Activated naive CD8-positive, alpha-beta T cell (primary cell): ENCODE data around the gene NUTM2F.
"Not testable (repeated sequence)": the region's sequence is repeated elsewhere in the genome, so short reads cannot be mapped to it uniquely, and the experiment has no call there.

Experiments
- H3K27ac Mint-ChIP-seq: one replicate; pipeline ENCODE4 v1.8.0; 2021; ENCODE audit warnings: mixed read lengths
- H3K27me3 Mint-ChIP-seq: one replicate; pipeline ENCODE4 v1.8.0; 2021; ENCODE audit warnings: mixed read lengths
- H3K36me3 Mint-ChIP-seq: one replicate; pipeline ENCODE4 v1.8.0; 2021; ENCODE audit warnings: mixed read lengths
- H3K4me1 Mint-ChIP-seq: one replicate; pipeline ENCODE4 v1.8.0; 2021; ENCODE audit warnings: low read depth, mixed read lengths
- H3K4me3 Mint-ChIP-seq: one replicate; pipeline ENCODE4 v1.8.0; 2021; ENCODE audit warnings: mild to moderate bottlenecking, mixed read lengths
- H3K9me3 Mint-ChIP-seq: one replicate; pipeline ENCODE4 v1.8.0; 2021; ENCODE audit warnings: low read depth, mixed read lengths

The NUTM2F gene, protein sequence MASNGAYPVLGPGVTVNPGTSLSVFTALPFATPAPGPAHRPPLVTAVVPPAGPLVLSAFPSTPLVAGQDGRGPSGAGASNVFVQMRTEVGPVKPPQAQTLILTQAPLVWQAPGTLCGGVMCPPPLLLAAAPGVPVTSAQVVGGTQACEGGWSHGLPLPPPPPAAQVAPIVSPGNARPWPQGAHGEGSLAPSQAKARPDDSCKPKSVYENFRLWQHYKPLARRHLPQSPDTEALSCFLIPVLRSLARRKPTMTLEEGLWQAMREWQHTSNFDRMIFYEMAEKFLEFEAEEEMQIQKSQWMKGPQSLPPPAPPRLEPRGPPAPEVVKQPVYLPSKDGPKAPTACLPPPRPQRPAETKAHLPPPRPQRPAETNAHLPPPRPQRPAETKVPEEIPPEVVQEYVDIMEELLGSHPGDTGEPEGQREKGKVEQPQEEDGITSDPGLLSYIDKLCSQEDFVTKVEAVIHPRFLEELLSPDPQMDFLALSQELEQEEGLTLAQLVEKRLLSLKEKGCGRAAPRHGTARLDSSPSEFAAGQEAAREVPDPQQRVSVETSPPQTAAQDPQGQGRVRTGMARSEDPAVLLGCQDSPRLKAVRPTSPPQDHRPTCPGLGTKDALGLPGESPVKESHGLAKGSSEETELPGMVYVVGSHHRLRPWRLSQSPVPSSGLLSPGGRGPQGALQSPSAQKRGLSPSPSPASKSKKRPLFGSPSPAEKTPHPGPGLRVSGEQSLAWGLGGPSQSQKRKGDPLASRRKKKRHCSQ

DNA sequence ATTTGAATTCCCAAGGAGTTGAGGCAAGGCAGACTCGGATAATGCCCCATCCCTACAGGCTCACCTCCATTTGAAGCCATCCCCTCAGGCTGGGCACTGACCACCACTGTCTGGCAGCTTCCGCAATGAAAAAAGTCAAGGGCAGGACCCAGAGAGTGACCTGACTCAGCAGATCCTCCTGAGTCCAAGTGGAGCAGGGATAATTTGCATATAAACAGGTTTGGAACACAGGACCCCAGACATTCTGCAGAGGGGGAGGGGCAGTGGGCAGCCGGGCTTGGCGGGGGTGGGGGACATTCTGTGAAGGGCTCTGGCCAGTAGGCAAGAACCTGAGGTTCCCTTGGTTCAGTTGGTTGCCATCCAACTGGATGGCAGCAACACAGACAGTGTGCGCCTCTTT, at the start of gene NUTM2F:
Gene NUTM2F (minus strand): TSS at position 101 of the 400 bp plus-strand sequence. CDS start 21 bp downstream, at position 80.
- H3K27ac Mint-ChIP-seq, H3K4me1 Mint-ChIP-seq: not testable (repeated sequence)

DNA sequence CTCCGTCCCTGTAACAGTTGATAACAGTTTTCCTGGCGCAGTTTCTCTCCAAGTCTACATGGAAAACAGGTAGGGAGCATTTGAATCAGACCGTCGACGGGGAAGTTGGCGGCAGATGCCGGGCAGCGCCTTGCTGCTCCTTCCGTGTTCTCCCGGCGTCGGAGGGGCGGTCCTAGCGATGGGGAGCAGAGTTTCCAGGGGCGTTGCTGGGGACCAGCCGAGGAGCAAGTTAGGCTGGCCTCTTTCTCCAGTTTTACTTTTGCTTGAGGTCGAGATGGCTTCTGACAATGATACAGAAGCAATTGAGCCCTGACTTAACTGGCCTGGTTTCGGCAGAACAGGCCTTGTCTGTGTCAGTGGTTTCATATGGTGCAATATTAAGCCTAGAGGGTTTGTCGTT, 46.8 kb upstream of the NUTM2F start:
- H3K36me3 Mint-ChIP-seq, H3K9me3 Mint-ChIP-seq, H3K27me3 Mint-ChIP-seq: not testable (repeated sequence)
- Mint-ChIP-seq H3K27ac (peak overlapping the region; percentile 89), H3K4me1 (peaks cover 16% of the 10 kb centered on the region), H3K4me3 (peak overlapping the region; percentile 93)

More for the DNA sequence above, at the start of gene NUTM2F:
- not testable (repeated sequence) for H3K27me3 Mint-ChIP-seq, H3K36me3 Mint-ChIP-seq, H3K4me3 Mint-ChIP-seq, H3K9me3 Mint-ChIP-seq

DNA sequence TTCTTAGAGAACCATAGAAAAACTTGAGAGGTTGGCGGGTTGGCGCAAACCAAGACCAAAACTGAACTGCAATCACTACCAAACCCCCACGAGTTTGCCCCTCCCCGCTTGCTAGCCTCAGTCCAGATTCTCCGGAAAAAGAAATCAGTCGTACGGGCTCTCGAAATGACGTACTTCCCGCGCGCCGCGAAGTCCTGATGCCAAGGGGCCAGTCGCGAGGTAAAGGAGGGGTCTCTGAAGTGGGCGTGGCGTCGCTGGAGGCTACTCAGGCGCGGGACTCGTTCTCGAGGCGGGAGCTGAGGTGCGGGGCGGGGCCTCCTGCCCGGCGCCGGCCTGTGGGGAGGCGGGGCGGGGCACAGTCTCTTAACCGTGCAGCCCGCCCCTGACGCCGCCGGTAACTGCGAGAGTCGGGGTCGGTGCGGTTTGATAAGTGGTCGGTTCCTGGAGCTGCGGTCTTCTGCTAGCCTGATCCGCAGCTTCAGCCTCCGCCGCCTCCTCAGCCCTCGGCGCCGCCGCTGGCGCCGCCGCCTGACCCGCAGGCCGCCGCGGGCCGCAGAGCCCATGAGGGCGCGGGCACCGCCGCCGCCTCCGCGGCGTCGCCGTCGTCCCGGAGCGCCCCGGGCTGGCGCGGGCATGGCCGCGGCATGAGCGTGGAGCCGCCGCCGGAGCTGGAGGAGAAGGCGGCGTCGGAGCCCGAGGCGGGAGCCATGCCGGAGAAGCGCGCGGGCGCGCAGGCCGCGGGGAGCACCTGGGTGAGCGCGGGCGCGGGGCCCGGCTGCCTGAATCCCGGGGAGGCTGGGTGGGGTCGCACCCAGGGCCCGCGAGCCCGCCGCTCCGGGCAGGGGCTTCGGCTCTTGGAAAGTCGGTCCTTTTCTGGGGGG, 46.0 kb upstream of the NUTM2F start:
- peak overlapping the region; percentile 93 for H3K4me3 Mint-ChIP-seq
- not testable (repeated sequence) for H3K27me3 Mint-ChIP-seq, H3K36me3 Mint-ChIP-seq, H3K9me3 Mint-ChIP-seq
- peaks cover 16% of the 10 kb centered on the region for H3K4me1 Mint-ChIP-seq
- H3K27ac Mint-ChIP-seq = peak overlapping the region; percentile 89

DNA sequence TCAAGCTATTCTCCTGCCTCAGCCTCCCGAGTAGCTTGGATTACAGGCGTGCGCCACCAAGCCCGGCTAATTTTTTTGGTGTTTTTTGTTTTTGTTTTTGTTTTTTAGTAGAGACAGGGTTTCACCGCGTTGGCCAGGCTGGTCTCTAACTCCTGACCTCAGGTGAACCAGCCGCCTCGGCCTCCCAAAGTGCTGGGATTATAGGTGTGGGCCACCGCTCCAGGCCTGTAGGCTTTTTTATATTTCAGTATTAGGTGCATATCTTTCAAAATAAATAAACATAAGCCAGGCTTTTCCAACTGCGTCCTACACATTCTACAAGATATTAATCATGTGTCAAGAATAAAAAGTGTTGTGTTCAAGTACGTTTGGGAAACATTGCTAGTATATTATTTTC, 45.3 kb upstream of the NUTM2F start:
- Mint-ChIP-seq H3K4me3 (peak overlapping the region; percentile 86), H3K27ac (peak overlapping the region; percentile 83), H3K4me1 (peaks cover 16% of the 10 kb centered on the region)
- not testable (repeated sequence) for H3K27me3 Mint-ChIP-seq, H3K36me3 Mint-ChIP-seq, H3K9me3 Mint-ChIP-seq

DNA sequence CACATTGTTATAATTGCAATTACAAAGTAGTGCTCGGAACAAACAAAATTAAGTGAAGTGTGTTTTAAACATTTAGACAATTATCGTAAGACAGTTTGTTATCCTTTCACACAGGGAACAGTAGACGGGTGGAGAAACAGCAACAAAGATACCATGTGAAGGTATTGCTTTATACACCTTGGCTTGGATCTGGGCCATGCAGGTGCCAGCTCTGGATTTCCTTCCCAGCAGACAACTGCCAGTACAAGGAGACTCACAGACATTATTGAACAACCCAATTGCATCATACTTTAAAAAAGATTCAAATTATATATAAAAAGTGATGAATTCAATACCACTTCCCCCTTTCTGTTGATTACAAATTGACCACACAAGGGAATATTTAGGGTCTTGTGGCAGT, 41.8 kb upstream of the NUTM2F start:
- not testable (repeated sequence) for H3K4me1 Mint-ChIP-seq, H3K36me3 Mint-ChIP-seq, H3K9me3 Mint-ChIP-seq, H3K4me3 Mint-ChIP-seq, H3K27ac Mint-ChIP-seq, H3K27me3 Mint-ChIP-seq

DNA sequence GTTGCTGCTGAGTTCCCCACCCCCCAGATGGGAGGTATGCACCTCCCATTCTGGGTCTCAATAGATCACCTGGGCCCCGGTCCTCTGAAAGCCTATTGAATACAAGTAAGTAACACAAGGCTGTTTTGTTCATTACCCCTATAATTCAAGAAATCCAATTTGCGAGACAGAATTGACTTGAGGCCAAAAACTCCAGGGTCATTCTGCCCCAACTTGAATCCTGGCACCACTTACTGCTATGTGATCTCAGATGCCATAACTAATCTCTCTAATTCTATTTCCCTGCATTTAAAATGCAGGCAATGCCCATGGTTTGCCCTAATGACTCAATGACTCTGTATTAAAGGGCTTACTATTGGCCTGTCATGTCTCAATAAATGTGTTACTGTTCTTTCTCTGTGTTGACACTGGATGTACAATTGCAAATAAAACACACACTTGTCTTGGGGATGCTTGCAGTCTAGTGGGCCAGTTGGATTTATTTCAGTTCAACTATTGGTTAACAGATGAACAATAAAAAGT, 35.7 kb upstream of the NUTM2F start:
- H3K4me1 Mint-ChIP-seq, H3K27me3 Mint-ChIP-seq, H3K4me3 Mint-ChIP-seq, H3K9me3 Mint-ChIP-seq, H3K27ac Mint-ChIP-seq, H3K36me3 Mint-ChIP-seq: not testable (repeated sequence)

DNA sequence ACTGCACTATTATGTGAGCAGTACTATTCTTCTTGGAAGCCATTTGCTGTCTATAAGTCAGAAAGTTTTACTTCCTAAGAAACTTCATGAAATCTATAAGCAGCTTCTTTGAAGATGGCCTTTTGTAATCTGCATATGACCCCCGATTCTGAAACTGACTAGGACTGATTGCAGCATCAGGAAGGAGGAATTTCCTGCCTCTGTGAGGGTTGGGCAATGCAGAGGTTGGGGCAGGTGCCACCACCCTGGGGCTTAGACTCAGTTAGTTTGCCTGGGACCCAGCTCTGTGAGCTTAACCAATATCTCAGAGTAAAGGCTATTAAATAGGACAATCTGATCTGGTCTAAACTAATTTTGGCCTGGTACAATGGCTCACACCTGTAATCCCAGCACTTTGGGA, 28.7 kb upstream of the NUTM2F start:
- H3K4me1 Mint-ChIP-seq, H3K9me3 Mint-ChIP-seq, H3K27me3 Mint-ChIP-seq, H3K27ac Mint-ChIP-seq, H3K4me3 Mint-ChIP-seq, H3K36me3 Mint-ChIP-seq: not testable (repeated sequence)

DNA sequence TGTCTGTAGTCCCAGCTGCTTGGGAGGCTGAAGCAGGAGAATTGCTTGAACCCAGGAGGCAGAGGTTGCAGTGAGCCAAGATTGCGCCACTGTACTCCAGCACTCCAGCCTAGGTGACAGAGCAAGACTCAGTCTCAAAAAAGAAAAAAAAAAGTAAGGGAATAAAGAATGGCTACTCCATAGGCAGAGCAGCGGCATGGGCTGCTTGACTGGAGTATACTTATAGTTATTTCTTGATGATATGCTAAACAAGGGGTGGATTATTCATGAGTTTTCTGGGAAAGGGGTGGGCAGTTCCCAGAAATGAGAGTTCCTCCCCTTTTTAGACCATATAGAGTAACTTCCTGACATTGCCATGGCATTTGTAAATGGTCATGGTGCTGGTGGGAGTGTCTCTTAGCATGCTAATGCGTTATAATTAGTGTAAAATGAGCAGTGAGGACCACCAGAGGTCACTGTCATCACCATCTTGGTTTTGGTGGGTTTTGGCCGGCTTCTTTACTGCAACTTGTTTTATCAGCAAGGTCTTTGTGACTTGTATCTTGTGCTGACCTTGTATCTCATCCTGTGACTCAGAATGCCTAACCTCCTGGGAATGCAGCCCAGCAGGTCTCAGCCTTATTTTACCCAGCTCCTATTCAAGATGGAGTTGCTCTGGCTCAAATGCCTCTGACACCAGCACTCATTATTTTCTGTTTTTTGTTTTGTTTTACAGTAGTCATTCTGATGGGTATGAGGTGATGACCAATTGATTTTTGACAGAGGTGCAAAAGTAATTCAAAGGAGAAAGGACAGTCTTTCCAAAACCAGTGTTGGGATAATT, 23.7 kb upstream of the NUTM2F start:
- H3K4me1 Mint-ChIP-seq, H3K27me3 Mint-ChIP-seq: not testable (repeated sequence)

DNA sequence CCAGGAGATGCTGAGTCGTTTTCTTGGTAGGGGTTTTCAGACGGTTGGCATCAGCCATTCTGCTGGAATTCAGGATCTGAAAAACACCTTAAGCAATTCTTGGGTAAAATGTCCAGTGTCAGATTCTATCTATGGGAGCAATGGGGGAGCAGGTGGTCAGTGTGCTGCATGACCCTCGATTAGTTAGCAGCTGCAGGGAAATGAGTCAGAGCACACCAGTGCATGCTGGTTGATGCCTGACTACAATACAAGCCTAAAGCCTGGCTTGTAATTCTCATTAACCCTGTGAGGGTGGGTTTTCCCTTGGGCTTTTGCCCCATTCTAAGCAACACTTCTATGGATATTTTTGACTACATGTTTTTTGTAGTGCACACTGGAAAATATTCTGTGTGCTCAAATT, 20.3 kb upstream of the NUTM2F start:
- H3K27me3 Mint-ChIP-seq, H3K27ac Mint-ChIP-seq, H3K4me1 Mint-ChIP-seq, H3K36me3 Mint-ChIP-seq, H3K9me3 Mint-ChIP-seq, H3K4me3 Mint-ChIP-seq: not testable (repeated sequence)

More for the DNA sequence above, 23.7 kb upstream of the NUTM2F start:
- not testable (repeated sequence) for H3K9me3 Mint-ChIP-seq, H3K27ac Mint-ChIP-seq, H3K4me3 Mint-ChIP-seq, H3K36me3 Mint-ChIP-seq

DNA sequence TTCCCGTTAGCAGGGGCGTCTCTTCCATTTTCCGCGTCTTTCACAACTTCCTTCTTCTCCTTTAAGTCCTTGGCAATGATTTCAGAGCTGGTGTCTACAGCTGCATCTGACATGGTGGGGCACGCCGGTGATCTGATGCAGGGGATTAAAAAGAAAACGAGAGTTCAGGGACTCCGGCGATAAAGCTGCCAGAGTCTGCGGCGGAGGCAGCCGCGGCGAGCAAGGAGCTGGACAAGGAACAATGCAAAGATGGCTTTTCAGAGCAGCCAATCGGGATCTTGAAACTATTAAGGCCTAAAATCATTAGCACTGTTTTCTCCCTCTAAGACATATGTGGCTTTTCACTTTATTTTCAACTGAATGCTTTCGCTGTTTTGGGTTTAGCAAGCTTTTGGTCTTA, 19.0 kb upstream of the NUTM2F start:
- H3K9me3 Mint-ChIP-seq, H3K4me1 Mint-ChIP-seq, H3K27ac Mint-ChIP-seq, H3K36me3 Mint-ChIP-seq, H3K27me3 Mint-ChIP-seq, H3K4me3 Mint-ChIP-seq: not testable (repeated sequence)

DNA sequence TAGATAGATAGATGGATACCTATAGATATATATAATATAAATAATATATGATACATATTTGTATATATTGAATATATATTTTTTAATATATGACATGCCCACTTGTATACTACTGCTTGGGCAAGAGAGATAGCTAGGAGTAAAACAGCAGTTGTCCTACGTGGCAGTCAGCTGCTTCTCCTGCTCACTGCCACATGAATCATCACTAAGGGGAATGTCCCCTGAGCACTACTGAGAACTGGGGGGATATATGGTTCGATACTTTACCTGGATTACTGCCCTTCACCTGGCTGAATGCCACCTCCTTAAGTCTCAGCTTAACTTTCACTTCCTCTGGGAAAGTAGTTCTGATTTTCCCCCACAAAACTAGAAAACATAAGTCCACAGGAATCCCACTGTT, 13.3 kb upstream of the NUTM2F start:
- H3K4me1 Mint-ChIP-seq, H3K4me3 Mint-ChIP-seq, H3K9me3 Mint-ChIP-seq, H3K27me3 Mint-ChIP-seq, H3K27ac Mint-ChIP-seq, H3K36me3 Mint-ChIP-seq: not testable (repeated sequence)

DNA sequence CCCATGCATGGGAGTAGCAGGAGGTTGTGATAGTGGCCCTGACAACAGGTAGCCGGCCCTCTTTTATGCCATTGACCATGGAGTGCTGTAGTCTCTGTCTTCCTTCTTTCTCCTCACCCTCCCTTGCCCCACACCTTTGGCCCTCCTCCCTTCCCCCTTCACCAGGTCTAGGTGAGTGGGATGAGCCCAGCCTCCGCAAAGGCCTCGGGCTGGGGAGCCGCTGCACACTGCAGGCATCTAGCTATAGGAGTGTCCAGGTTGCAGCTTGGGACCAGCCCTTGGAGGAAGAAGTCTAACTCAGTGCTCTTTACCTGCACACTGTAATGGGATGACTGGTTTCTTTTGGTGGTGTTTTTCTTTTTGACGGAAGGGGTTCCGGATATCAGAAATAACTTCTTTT, 12.3 kb upstream of the NUTM2F start:
- not testable (repeated sequence) for H3K9me3 Mint-ChIP-seq, H3K27me3 Mint-ChIP-seq, H3K27ac Mint-ChIP-seq, H3K4me3 Mint-ChIP-seq, H3K36me3 Mint-ChIP-seq, H3K4me1 Mint-ChIP-seq

DNA sequence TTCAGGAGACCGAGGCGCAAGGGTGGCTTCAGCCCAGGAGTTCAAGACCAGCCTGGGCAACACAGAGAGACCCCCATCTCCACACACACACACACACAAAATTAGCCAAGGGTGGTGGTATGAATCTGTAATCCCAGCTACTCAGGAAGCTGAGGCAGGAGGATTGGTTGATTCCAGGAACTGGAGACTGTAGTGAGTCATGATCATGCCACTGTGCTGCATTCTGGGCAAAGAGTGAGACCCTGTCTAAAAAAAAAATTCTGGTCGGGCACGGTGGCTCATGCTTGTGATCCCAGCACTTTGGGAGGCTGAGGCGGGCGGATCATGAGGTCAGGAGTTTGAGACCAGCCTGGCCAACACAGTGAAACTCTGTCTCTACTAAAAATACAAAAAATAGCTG, 11.2 kb upstream of the NUTM2F start:
- not testable (repeated sequence) for H3K9me3 Mint-ChIP-seq, H3K36me3 Mint-ChIP-seq, H3K27ac Mint-ChIP-seq, H3K4me3 Mint-ChIP-seq, H3K4me1 Mint-ChIP-seq, H3K27me3 Mint-ChIP-seq

DNA sequence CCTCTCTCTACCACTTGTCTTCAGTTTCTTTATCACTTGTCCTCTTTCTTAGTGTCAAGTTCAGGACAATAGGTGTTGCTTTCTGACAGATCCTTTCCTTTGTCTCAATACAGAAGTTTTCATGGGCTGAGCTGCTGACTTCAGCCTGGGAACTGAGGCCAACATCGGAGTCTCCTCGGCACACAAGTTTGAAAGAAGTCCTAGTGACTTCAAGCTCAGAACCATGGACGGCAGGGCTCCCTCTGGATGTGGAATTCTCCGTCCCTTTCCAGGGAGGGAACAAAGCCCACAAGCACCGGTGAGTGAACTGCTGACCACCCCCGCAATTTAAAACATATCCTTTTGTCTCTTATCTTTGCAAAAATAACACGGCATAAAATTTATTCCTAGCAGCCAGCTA, 10.3 kb upstream of the NUTM2F start:
- H3K27me3 Mint-ChIP-seq, H3K4me1 Mint-ChIP-seq, H3K36me3 Mint-ChIP-seq, H3K9me3 Mint-ChIP-seq, H3K4me3 Mint-ChIP-seq, H3K27ac Mint-ChIP-seq: not testable (repeated sequence)
